ENCODE data around the gene FBXL15.
"Not testable (repeated sequence)": the region's sequence is repeated elsewhere in the genome, so short reads cannot be mapped to it uniquely, and the experiment has no call there.

Gene FBXL15

GRCh38 chr10:102431452-102432124, 11.0 kb downstream of the FBXL15 start:
- no peak for DNase-seq

DNA sequence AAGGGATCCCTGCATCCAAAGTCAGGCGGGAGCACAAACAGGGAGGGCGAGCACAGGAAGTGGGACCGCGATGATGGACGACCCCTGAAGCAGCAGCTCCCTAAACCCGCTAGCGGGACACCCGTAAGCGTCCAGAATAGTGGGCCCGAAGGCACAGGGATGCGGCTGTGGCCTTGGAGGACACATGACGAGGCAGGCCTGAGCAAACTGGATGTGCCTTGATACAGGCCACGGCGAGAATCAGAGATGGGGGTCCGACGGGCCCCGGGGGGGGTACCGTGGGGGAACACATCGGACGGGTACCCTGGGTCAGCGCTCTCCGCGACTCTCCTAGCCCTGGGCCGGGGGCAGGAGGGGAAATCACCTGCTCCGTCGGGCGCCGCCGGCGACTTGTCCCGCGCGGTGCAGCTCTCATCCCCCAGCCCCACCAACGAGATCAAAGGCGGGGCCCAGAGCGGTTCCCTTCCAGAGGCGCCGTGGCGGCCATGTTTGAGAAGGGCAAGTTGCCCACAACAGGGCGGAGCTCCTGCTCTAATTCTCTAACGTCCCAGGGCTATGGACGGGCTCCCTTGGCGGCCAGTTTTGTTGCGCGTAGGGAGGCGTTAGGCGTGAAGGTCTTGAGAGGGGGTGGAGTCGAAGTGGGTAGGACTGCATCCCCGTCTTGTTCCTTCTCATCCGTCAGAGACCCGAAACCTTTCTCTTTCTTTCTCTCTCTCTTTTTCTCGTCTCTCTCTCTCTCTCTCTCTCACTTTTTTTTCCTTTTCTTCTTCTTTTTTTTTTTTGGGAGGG, 11.7 kb downstream of the FBXL15 start, which contains the start of gene CUEDC2:
CUEDC2 (minus strand) TSS at position 413 of the 789 bp plus-strand sequence. CDS start 7,386 bp downstream, outside the sequence.
- DNase-seq, result peak; percentile 88 to 92

DNA sequence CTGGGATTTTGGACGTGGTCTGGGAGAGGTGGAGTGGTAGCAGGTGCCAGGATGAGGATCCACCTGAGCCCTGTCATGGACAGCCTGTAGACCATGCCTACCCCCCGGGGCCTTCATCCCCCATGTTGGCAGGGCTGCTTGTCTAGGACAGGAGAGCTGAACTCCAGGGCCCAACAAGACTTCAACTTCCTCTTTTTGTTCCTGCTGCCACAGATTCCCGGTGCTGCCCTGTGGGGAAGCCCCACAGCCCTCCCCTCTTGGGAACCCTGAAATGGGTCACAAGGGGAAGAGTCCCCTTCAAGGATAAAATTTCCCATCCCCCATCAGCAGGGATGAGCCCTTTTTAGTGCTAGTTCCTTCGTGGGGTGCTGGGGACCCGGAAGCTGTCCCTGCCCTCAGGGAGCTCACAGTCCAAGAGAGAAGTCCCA, 13.0 kb downstream of the FBXL15 start:
- no peak for DNase-seq

- no peak for DNase-seq
Measured at GRCh38 chr10:102434394-102435132, 13.9 kb downstream of the FBXL15 start.

DNA sequence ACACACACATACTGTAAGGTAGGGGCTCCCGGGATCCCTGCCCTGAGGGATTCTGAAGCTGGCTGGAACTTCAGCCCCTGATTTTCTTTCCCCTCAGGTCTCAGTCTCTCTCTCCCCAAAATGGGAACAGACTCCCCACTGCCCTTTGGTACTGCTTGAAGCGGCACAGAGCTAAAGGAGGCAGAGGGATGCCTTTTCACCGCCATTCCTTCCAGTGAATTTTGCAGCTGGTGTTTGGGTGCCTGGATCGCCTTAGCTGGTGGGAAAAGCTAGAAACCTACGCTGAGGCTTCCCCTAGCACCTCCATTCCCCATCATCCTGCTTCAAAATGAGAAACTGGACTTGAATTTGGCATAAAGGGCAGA, 14.5 kb downstream of the FBXL15 start:
- no peak for DNase-seq

DNA sequence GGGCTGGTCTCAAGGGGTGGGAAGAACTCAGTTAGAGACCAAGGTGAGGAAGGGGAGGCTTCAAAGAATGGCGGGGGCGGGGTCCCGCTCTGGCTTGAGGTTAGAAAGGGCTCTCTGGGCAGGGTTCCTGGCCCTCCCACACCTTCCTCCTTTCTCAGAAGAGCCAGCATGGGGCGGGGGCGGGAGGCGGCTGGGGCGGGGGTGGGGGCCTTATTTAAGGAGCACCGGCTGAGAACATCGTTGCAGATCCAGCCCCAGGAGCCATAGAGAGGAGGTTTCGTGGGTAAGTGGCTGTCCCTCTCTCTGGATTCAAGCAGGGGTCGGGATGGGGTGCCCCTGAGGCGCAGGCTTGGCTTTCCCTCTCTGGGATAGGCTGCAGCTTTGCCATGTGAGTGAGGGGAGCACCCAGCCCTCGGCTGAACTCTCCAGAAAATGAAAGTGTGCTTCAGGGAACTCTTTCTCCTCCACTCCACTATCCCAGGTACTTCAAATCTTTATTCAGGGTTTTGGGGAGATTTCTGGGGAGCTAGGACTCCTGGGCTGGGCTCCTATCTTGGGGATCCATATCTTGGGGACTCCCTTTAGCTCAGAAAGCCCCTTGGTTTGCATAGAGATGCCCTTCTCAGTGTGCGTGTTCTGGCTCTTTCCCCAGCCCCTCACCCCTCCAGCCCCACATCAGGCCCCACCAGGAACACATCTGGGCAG, 15.0 kb downstream of the FBXL15 start:
- DNase-seq, result no peak

GRCh38 chr10:102436312-102436711, 15.7 kb downstream of the FBXL15 start:
- no peak for DNase-seq

- no peak for DNase-seq
Measured at GRCh38 chr10:102437515-102437914, 16.9 kb downstream of the FBXL15 start.

GRCh38 chr10:102438374-102438773, 17.7 kb downstream of the FBXL15 start:
- DNase-seq, result no peak

DNA sequence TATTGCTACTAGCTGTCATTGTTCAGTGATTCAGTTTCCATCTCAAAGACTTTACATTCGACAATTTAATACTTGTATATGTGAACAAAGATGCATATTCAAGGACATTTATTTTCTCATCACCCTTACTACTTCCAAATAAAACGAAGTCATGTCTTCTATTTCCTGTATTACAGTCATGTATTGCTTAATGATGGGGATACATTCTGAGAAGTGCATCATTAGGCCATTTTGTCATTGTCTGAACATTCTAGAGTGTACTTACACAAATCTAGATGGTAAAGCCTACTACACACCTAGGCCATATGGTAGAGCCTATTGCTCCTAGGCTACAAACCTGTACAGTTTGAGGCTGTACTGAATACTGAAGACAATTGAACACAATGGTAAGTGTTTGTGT, 24.2 kb downstream of the FBXL15 start:
- DNase-seq, result no peak

GRCh38 chr10:102449321-102450123, 28.9 kb downstream of the FBXL15 start:
- peak; percentile 35 to 45 for DNase-seq

DNA sequence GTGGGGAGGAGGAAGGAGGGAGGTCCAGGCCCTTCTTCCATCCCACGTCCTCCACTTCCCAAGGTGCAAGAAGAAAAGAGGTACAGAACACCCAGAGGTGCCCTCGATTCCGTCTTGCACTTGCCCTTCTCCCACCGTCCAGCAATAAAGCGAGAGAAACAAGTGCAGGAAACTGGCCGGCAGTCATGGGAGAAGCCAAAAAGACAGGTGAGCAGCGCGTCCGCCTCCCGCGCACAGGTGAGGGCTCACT, 29.4 kb downstream of the FBXL15 start:
- no peak for DNase-seq

DNA sequence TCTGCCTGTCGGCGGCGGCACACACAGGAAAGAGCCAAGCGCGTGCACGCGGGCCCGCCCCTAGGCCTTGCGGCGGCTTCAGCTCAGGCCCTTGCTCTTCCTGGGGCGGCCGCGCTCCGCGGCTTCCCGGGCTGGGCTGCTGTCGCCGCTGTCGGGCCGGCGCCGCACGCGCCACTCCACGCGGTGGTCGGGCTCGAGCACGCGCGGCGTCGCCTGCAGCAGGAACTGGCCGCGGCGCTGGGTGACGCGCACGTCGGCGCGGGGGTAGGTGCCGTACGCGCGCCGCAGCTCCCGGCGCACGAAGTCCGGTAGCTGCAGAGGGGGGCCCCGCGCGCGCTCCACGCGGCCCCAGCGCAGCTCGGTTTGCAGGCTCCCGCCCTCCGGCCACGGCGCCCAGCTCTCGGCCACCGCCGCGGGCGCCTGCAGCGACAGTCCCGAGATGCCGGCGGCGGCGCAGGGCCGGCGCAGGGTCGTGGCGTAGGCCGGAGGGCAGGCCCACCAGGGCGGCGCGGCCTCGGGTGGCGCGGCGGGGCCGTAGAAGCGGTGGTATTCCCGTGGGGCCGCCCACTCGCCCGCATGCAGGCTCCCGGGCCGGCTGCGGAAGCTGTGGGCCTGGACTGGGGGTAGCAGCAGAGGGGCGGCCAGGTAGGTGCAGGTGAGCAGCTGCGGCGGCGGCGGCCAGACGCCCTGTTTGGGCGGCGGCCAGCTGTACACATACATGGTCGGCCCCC, 29.9 kb downstream of the FBXL15 start:
- DNase-seq, result peak; percentile 63 to 69

DNA sequence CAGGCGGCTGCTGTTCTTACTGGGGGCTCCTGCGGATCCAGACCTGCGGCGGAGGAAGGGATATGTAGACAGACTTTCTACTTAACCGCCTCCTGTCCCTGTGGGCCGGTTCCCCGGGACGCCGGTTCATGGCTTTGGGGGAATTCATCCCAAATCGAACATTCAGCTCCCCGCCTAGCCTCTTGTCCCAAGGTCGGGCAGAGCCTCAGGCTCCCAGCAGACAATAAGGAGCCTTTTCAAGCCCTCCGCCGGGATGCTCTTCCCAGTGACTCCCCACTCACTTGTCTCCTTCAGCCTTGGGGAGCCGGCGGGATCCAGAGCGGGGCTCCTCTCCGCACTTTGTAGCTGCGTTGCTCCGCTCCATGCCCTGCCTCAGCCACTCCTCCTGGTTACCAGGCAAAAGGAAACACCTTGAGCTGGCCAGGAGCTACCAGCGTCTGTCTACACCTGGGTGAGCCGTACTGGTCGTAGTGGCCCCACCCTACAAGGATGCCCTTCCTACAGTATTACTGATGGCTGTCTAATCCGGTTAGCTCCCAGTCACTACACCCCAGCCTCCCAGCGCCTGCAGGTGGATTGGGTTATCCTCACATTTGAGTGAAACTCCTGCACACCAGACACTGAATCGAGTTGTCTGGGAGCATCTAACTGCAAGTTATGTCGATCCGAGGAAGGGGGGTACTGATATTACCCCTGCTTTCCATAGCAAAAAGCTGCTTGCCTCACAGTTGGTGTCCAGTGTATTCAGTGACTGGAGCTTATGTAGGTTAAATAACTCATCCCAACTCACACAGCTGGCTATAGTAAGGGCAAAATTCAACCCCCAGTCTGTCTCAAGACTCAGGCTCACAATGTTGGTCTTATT, 30.7 kb downstream of the FBXL15 start, which contains the start of gene C10orf95:
C10orf95 (minus strand) TSS at position 439 of the 865 bp plus-strand sequence. CDS start 450 bp downstream, outside the sequence.
- DNase-seq, result no peak

DNA sequence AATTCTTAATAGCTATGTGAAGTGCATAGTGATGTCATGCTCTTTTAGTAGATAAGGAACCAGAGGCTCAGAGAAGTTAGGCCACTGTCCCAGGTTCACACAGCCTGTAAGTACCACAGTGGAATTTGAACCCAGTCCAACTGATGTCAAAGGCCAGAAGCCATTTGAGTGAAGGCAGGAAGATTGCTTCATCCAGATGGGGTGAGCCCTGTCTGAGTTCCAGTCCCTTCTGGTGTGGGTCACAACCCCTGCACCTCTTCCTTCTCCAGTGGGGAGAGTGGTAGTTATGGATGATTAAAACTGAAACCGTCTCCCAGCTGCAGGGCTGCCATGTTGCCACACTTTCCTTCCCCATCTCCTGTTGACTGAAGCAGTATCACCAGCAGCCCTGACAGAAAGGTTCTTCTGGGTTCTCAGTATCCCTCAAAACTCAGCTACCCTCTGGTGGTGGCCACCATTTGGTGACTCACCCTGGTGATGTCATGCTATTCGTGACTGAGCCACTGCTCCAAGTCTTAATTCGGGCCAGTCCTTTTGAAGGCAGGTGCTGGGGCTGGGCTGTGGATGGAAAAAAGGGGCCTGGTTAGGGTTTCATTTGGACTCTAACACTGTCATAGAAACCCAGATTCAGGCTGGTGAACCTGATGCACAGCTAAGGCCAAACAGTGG, 32.2 kb downstream of the FBXL15 start:
- no peak for DNase-seq

DNA sequence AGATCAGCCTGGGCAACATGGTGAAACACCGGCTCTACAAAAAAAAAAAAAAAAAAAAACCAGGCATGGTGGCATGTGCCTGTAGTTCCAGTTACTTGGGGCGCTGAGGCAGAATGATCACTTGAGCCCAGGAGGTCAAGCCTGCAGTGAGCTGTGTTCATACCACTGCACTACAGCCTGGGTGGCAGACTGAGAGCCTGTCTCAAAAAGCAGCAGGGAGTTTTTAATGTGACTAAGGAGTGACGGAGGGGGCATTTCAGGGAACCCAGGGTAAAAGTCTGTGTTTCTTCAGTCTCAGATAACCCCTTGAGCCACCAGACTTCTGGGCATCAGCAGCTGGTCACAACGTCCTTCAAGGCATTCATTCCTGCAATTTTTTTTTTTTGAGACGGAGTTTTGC, 32.9 kb downstream of the FBXL15 start:
- no peak for DNase-seq

- DNase-seq, result not testable (repeated sequence)
Measured at GRCh38 chr10:102454662-102455487, 34.2 kb downstream of the FBXL15 start.

GRCh38 chr10:102455893-102456471, 35.3 kb downstream of the FBXL15 start:
- peak in 1 of 2 experiments; percentile 6 for DNase-seq

Data from NCI-H1930 (cell line).